HG02970 (cell line): ENCODE results near the gene TRMT10B.
"Not testable (repeated sequence)": the region's sequence is repeated elsewhere in the genome, so short reads cannot be mapped to it uniquely, and the experiment has no call there.

ENCODE experiments used
- ATAC-seq: cut with Tn5 transposase; IDR thresholded peaks from one replicate; pipeline ENCODE4 v1.9.1; 2021; ENCODE audit warnings: mild to moderate bottlenecking, moderate library complexity, moderate number of reproducible peaks; ENCODE audit not compliant: unreplicated experiment, low FRiP score

Gene TRMT10B

DNA sequence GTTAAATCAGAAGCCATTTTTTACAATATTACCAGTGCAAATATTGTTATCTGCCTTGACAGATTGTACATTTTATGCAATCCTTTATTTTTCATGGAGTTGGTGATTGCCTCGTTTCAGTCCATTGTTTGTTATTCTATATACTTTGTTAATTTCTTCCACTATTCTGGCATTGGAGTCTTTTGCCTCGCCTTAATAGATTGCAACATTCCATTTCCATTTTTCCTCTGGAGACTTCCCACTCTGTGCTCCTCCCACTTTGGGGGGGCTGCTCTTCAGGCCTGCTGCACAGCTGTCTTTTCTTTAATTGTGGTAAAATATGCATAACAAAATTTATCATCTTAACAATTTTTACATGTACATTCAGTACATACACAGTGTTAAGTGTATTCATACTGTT lies 42.6 kb downstream of the TRMT10B start:
- ATAC-seq: no peak

DNA sequence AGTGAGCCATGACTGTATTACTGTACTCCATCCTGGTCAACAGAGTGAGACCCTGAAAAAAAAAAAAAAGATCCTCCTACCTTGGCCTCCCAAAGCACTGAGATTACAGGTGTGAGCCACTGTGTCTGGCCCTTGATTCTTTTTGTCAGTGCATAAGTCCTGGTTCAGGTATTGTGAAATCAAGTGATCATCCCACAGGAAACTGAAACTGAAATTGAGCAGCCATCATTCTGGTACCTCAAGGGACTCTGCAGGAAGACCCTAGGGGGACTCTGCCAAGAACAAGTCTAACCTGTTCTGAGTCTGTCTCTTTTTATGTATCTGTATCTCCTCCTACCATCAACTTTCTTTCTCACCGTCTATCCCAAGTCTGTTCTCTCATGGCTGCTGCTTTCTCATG lies 45.1 kb downstream of the TRMT10B start:
- ATAC-seq: no peak

DNA sequence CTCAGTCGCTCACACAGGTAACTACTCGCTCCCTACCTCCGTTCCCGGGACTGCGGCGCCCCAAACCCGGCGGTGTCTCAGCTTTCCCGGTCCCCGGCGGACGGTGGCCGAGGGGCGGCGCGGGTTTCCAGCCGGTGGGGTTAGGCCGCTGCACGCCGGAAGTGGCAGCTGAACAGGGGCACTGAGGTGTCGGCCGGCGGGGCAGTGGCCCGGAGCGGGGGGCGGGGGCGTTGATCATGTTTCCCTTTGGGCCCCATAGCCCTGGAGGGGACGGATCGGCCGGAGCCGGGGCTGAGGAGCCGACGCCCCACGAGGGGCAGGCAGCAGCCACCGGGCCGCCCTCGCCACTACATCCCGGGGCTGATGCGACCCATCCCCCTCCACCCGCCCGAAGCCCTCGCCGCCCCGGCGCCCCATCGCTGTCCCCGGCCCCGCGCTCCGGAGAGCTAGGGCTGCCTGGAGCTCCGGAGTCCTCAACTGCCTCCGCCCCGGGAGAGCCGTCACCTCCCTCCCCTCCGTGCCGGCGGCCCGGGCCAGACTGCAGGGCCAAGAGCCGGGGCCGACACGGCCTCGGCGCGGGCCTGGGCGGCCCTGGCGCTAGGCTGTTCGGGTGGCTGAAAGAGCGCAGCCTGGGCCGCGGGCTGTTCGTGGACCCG lies 47.2 kb downstream of the TRMT10B start, which contains the start of gene DCAF10:
DCAF10 (plus strand) TSS at position 167 of the 656 bp plus-strand sequence; CDS start at position 237, 70 bp downstream.
- ATAC-seq: peak; percentile 66

DNA sequence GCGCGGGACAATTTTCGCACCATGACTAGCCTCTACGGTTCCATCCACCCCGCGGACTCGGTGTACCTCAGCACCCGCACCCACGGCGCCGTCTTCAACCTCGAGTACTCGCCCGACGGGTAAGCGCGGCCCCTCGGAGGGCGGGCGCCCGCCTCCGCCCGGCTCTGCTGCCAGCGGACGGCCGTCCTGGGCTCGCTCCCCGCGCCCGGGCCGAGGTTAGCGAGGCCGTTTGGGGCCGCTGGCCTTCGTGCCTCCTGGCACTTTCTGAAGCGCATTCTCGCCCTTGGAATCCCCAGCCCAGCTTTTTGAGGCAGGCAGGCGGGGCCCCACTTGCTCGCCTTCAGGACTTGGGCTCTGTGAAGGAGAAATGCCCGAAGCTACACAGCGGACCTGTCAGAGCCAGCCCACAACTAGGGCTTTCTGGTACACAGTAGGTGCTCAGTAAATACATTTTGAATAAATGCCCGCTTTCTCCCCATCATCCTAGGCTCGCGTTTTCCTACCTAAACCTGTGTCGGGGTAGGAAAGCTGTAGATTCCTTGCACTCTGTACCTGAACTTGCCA lies 47.8 kb downstream of the TRMT10B start:
- peak; percentile 32 for ATAC-seq

DNA sequence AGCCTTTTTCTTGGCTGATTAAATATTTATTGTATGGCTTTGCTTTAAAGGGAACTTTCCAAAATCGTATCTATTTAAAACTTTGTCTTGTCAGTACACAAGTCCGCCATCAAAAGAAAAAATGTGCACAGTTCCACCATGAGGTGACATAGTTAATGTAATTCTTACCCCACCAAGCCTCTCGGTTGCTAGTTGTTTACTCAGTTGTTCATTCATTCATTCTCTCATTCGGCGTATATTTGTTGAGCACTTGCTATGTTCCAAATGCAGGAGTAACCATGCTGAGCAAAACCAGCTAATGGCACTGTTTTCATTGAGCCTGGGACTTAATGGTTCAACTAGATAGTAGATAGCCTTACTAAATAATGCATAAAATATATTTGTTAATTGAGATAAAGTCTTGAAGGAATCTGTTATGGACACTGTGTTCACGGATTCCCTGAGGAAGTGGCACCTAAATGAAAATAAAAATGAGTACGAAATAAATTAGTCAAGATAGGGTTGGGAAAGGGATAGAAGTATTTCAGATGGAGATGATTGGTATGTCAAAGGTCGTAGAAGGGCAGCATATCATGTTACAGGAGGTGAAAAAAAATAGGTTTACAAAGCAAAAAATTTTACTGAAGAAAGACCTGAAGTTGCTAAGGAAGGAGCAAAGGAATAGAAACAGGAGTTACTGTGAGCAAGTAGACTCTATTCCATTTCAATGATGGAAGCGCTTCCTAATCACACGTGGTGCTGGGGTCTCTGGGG lies 48.5 kb downstream of the TRMT10B start:
- no peak for ATAC-seq

DNA sequence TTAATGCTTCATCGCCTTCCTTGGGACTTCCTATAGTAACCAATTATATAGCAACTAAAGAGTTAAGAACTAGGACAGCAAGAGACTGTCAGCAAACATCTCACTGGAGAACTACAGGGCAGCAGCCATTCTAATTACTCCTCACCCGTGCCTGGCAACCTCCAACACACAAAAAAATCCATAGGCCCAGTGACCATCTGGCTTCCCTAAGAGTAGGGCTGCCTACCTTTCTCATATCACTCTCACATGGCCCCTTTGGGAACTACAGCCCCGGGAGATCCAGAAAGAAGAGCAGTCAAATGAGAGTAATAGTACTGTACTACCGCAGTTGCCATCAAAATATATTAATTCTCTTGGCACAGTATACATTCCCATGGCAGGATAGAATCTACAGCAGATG lies 52.7 kb downstream of the TRMT10B start:
- no peak for ATAC-seq

DNA sequence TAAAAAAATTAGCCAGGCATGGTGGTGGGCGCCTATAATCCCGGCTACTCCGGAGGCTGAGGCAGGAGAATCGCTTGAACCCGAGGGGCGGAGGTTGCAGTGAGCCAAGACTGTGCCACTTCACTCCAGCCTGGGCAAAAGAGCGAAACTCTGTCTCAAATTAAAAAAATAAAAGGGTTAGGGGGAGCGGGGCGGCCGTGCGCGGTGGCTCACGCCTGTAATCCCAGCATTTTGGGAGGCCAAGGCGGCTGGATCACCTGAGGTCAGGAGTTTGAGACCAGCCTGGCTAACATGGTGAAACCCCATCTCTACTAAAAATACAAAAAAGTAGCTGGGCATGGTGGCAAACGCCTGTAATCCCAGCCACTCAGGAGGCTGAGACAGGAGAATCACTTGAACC lies 56.1 kb downstream of the TRMT10B start:
- not testable (repeated sequence) for ATAC-seq

DNA sequence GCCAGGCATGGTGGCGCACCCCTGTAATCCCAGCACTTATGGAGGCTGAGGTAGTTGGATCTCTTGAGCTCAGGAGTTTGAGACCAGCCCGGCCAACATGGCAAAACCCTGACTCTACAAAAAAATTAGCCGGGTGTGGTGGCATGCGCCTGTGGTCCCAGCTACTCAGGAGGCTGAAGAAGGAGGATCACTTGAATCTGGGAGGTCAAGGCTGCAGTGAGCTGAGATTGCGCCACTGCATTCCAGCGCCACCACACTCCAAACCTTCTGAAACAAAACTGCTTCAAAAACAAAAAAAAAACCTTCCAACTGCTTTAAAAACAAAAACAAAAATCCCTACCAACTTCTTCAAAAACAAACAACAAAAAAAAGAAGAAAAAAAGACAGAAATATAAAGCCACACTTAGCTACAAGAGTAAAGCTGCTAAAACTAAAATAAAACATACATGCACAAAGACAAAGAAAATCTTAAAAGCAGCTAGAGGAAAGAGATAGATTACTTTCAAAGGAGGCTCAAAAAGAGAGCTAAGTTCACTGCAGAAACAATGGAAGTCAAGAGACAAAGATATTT lies 58.4 kb downstream of the TRMT10B start:
- ATAC-seq: no peak

DNA sequence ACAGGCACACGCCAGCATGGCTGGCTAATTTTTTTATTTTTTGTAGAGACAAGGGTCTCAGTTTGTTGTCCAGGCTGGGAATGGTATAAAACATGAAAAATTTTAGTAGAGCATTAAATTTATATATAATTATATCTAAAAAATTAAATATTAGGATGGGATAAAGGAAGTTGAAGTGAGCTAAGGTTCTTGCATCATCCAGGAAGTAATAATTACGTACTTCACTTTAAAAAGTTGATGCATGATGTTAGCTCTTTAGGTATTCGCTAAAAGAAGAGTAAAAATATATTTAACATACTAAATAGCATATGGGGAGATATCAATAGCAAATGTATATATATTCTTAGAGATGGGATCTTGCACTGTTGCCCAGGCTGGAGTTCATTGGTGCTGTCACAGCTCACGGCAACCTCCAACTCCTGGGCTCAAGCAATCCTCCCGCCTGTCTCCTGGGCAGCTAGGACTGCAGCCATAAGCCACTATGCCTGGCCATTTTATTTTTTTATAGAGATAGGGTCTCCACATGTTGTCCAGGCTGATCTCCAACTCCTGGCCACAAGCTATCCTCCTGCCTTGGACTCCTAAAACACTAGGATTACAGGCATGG lies 59.3 kb downstream of the TRMT10B start:
- no peak for ATAC-seq

DNA sequence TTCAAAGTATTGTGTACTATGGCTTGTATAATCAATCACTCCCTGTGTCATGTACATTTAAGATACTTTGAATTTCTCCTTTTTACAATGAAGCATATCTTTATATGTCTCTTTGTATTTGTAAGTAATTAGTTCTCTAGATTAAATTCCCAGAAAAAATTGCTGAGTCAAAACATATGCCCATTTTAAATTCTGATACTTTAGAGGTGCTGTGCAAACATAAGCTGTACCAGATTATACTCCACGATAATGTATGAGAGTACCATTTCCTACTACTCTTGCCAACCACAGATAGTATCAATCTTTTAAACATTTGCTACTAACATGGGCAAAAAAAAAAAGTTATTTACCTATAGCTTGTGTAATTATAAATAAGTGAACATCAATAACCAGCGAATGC lies 65.2 kb downstream of the TRMT10B start:
- no peak for ATAC-seq

DNA sequence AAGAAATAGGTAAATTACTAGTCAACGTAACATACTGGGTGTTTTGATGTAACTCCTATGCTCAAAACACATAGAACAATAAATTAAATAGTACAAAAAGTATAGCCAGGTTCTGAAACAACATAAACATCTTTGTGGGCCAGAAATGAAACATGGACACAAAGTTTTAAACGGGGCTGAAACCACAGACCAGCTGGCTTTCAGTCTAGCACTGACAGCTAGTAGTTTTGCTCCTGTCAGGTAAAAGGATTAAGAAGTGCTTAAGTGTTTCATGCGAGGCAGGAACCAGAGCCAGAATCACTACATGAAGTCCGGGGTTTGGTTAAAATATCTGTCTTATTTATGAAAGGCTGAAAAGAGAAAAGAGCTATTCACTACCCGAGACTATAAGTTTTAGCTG lies 66.5 kb downstream of the TRMT10B start:
- ATAC-seq: no peak

DNA sequence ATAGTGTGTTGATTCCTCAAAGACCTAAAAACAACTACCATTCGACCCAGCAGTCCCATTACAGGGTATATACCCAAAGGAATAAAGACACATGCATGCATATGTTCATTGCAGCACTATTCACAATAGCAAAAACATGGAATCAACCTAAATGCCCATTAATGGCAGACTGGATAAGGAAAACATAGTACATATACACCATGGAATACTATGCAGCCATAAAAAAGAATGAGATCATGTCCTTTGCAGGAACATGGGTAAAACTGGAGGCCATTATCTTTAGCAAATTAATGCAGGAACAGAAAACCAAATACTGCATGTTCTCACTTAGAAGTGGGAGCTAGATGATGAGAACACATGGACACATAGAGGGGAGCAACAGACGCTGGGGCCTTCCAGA lies 71.6 kb downstream of the TRMT10B start:
- ATAC-seq: not testable (repeated sequence)

DNA sequence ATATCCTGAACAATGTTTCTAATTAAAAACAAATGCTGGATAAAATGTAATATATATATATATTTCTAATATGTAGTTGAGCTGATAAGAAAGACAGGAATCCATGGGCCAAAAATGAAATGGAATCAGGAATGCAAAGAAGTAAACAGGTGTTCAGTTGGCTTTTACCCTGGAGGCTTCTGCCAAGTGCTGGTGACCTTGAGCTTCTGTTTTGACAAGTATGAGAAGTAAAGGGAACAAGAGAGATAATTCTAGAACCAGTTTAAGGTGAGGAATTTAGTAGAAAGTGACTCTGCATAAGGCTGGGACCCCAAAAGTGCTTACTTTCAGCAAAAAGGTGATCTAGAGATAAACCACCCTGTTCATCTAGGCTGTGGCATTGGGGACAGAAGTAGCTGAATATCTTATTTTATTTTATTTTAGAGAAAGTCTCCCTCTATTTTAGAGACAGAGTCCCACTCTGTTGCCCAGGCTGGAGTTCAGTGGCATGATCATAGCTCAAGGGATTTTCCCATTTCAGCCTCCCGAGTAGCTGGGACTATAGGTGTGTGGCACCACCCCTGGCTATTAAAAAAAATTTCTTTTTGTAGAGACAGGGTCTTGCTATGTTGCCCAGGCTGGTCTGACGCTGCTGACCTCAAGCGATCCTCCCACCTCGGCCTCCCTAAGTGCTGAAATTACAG lies 74.0 kb downstream of the TRMT10B start:
- ATAC-seq: no peak
